Measurements from ENCODE around the gene ZNF385A. TPM values are rescaled to one million over a fixed set of nuclear protein-coding genes. Genes with fewer than 3 reads are reported as not detected.
A peak's percentile ranks its signal among the peaks of the same experiment; 100 is the strongest.

The ZNF385A gene
- total and polyA plus RNA-seq, 2 of the 8 experiments (the other 6 are each of a cell fraction or from before 2014, with no cell fraction given): 5.2 to 14.3 TPM

DNA sequence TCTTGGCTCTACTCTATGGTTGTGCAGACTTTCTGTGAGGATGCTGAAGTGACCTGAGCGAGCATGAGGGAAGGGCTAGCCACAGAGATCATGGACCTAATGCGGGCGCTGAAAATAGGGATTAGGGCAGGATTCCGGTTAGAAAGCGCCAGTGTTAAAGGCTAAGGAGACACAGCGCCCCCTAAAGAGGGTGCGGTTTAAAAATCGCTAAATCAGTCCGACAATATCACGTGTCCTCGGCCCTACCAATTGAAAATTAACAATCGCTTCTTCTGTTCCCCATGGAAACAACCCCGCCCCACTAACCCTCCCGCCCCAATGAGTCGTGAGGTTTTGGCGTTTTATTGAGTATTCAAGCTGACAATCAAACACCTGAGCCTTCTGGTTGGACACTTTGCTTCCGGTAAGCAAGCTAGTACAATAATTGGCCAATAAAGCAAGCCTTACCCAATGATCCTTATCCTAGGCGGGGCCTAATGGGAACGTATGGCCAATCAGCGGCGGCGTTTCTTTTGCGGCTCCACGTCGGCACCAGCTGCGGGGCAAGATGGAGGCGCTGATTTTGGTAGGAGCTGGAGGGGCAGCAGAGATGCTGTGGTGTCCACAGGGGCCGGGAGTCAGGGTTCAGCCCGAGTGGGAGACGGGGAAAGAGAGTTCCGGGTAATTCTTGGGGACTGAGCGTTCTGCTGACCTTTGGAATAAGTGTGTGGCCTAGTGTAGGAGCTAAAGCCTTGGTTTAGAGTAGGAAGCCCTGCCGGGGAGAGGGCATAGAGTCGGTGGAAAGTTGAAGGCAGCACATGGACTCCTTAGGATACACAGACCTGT, 59.7 kb downstream of the ZNF385A start, which contains the start of gene COPZ1:
Gene COPZ1, plus strand, starts transcription at position 515 of the 825 bp plus-strand sequence. Its CDS starts 33 bp downstream, at position 548.
- H3K14ac ChIP-seq (ENCODE audit: insufficient read length): no peak within 1 kb of the TSS
- POLR2A ChIA-PET (ENCODE audit: partially characterized antibody): interaction anchor here (0.6 to 16.2 kb wide), 26 partner anchors 9 to 97 kb away, joined by 3 to 166 read pairs (median 4); partner anchors contain the start of genes CBX5, HNRNPA1, ITGA5 and NFE2
- FAIRE-seq (peak; percentile 81), DNase-seq (ENCODE audit: low read depth in 1 of 2, low spot score in 2 of 2) (peak; percentile 87 to 97)
- H3K23ac ChIP-seq (ENCODE audit: insufficient read length): no peak within 1 kb of the TSS
- H2BK5ac ChIP-seq (ENCODE audit: low read depth, low read length): peak within 1 kb of the TSS; percentile 82
- peak within 1 kb of the TSS; percentile 74 for H4K5ac ChIP-seq (ENCODE audit: insufficient read length, low read depth, low read length)
- peak within 1 kb of the TSS; percentile 64 to 95 for H3K4me2 ChIP-seq (ENCODE audit: insufficient read depth in 1 of 2, low read depth in 2 of 2, low read length in 2 of 2)
- H3K36me3 ChIP-seq (ENCODE audit: control insufficient read depth in 2 of 4, insufficient read depth in 4 of 4, low read length in 3 of 4): no peaks in the 10 kb centered on the region; a peak in 1 of 8 replicates
- WGBS, 2 experiments (ENCODE audit: extremely low coverage in 1 of 2, insufficient coverage in 1 of 2, insufficient read length in 1 of 2, insufficient replicate concordance in 2 of 2, low coverage in 1 of 2, low lambda C conversion rate in 2 of 2, missing lambda C conversion rate in 1 of 2): 3% methylated on average over 34 of the region's 34 CpGs; no CpG with 5 or more reads in 1 of the 2 experiments
- H3K56ac ChIP-seq (replicated peaks; ENCODE audit: insufficient read length, low read depth, low read length): peak within 1 kb of the TSS; percentile 43
- peaks cover 4% of the 10 kb centered on the region; the same call in 1 of the 2 replicates for H3K23me2 ChIP-seq (ENCODE audit: low read depth, low read length)
- H3K4me3 ChIP-seq (ENCODE audit: extremely low read depth in 1 of 4, insufficient read depth in 2 of 4, low read depth in 3 of 4, low read length in 4 of 4): peak within 1 kb of the TSS; percentile 79 to 97 (median 88)
- CTCF ChIA-PET (ENCODE audit: partially characterized antibody): interaction anchor here (0.6 to 34.6 kb wide), 34 partner anchors 8 to 536 kb away, joined by 3 to 618 read pairs (median 5); partner anchors contain the start of genes CBX5, HNRNPA1 and NFE2
- no peaks in the 10 kb centered on the region for H3K9me3 ChIP-seq (ENCODE audit: insufficient read depth in 2 of 2, low read depth in 1 of 2, low read length in 1 of 2)
- peak within 1 kb of the TSS; percentile 29 for H2BK120ac ChIP-seq (replicated peaks; ENCODE audit: low read depth, low read length)
- peak within 1 kb of the TSS; percentile 53; the same call in 1 of the 2 replicates for H2BK12ac ChIP-seq (ENCODE audit: low read depth, low read length)
- H3K9ac ChIP-seq (replicated peaks in 1 of 4; ENCODE audit: extremely low read depth in 1 of 4, low read depth in 3 of 4, low read length in 3 of 4): peak within 1 kb of the TSS; percentile 77 to 97 (median 92)
- H3K4ac ChIP-seq (replicated peaks; ENCODE audit: insufficient read length, low read depth, low read length): no peak within 1 kb of the TSS
- peaks cover 0 to 10% (median 4%) of the 10 kb centered on the region in 4 experiments; a peak in 2 of 7 replicates for H3K4me1 ChIP-seq (replicated peaks in 1 of 4; ENCODE audit: control insufficient read depth in 3 of 4, insufficient read depth in 4 of 4, low read length in 3 of 4)
- peaks cover 3% of the 10 kb centered on the region; the same call in 1 of the 2 replicates for H3K79me1 ChIP-seq (ENCODE audit: low read depth, low read length)
- peaks cover 0 to 3% of the 10 kb centered on the region in 2 experiments for H4K20me1 ChIP-seq (replicated peaks in 1 of 2; ENCODE audit: control insufficient read depth in 1 of 2, insufficient read depth in 2 of 2, low read length in 2 of 2)
- no peak within 1 kb of the TSS for H4K91ac ChIP-seq (replicated peaks; ENCODE audit: insufficient read length, low read length)
- H2AFZ ChIP-seq (ENCODE audit: low read length): peak within 1 kb of the TSS; percentile 96
- H3K27me3 ChIP-seq (replicated peaks in 1 of 4; ENCODE audit: control insufficient read depth in 3 of 4, extremely low read depth in 1 of 4, insufficient read depth in 3 of 4, low read length in 3 of 4): no peaks in the 10 kb centered on the region
- peaks cover 0 to 5% of the 10 kb centered on the region in 2 experiments; a peak in 1 of 4 replicates for H3K79me2 ChIP-seq (ENCODE audit: control insufficient read depth in 1 of 2, insufficient read depth in 2 of 2, low read length in 2 of 2)
- H3K27ac ChIP-seq (ENCODE audit: low read depth, low read length): peak within 1 kb of the TSS; percentile 83
- no peak within 1 kb of the TSS for H2AK5ac ChIP-seq (ENCODE audit: low read depth, low read length)
- H3K18ac ChIP-seq (ENCODE audit: extremely low read depth, low read length): peak within 1 kb of the TSS; percentile 51
- peak within 1 kb of the TSS; percentile 97 for H4K8ac ChIP-seq (ENCODE audit: extremely low read depth, insufficient read depth, low read length)
- H2BK15ac ChIP-seq (ENCODE audit: low read length): no peak within 1 kb of the TSS
- H2BK20ac ChIP-seq (ENCODE audit: low read length): no peak within 1 kb of the TSS
- TF ChIP-seq SP4 (IDR thresholded peaks at IDR 0.05; ENCODE audit: low read length) (peak; percentile 82), SP2 (IDR thresholded peaks at IDR 0.05; ENCODE audit: low read length) (peak; percentile 83), RFX5 (IDR thresholded peaks at IDR 0.05; ENCODE audit: borderline replicate concordance, low read depth, low read length) (peak; percentile 60; the same call in 1 of the 2 replicates), CTBP2 (IDR thresholded peaks at IDR 0.05; ENCODE audit: borderline replicate concordance, insufficient read depth, insufficient read length, low read length) (no peak), RXRA (IDR thresholded peaks at IDR 0.05; ENCODE audit: insufficient read depth, low read depth, low read length) (no peak), ATF2 (IDR thresholded peaks at IDR 0.05; ENCODE audit: low read length) (no peak), SAP30 (IDR thresholded peaks at IDR 0.05; ENCODE audit: insufficient read depth, insufficient replicate concordance, low read length) (peak; percentile 61), NRF1 (IDR thresholded peaks at IDR 0.05; ENCODE audit: low read depth, low read length) (no peak), CEBPB (IDR thresholded peaks at IDR 0.05; ENCODE audit: low read depth, low read length) (0 out of 2 replicates have a peak, but pooled peaks have one; percentile 12)
